Epithelial cell of prostate (primary cell): ENCODE results near the gene DIPK1A.
"Not testable (repeated sequence)": the region's sequence is repeated elsewhere in the genome, so short reads cannot be mapped to it uniquely, and the experiment has no call there.

Experiments
- DNase-seq: peaks from one replicate; pipeline ENCODE4 v3.0.0-alpha.2; 2011; ENCODE audit warnings: low read depth, low spot score
- H3K27ac ChIP-seq: fragments of 450-650 bp; 2 replicates; pipeline ENCODE4 v1.5.1; 2017; ENCODE audit warnings: mild to moderate bottlenecking

DIPK1A gene

GRCh38 chr1:92985101-92985500, 23.8 kb upstream of the DIPK1A start:
- no peak overlapping the region for H3K27ac ChIP-seq
- no peak for DNase-seq

GRCh38 chr1:92980732-92981647, 19.7 kb upstream of the DIPK1A start:
- no peak for DNase-seq
- no peak overlapping the region for H3K27ac ChIP-seq

DNA sequence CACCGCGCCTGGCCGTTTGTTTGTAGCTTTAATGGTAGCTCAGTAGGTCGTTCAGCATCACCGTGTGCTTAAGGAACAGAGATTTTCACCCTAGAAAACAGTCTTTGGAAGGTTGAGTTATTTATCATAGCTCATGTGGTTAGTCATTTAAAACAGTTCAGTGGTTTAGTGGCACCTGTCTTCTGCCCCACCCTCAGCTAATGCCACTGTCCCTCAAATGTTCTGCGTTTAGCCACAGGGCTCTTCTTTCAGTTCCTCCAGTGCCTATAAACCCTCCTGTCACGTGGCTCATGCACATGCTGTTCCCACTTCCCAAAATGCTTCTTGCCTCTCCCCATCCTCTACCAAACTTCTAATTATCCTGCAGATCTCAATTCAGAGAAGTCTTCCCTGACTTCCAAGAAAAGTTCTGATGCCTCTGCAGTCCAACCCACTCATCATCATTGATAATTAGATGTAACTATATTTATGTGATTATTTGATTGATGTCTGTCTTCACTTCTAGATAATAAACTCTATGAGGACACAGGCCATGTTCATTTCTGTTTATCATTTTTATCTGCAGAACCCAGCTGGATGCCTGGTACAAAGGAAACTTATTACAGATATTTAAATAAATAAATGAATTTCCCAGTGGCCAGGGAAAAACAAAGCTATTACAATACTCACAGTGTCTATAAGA, 14.4 kb upstream of the DIPK1A start:
- DNase-seq, result no peak
- no peak overlapping the region for H3K27ac ChIP-seq

DNA sequence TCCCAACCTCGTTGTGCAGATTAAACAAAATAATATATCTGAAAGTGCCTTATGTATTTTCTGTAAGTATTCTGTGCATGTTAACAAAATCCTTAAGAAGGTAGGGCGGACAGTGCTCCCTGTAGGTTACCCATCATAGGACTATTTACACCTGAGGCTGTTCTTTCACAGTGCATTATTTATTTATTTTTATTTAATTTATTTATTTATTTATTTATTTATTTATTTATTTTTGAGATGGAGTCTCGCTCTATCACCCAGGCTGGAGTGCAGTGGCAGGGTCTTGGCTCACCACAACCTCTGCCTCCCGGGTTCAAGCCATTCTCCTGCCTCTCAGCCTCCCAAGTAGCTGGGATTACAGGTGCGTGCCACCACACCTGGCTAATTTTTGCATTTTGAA, 12.8 kb upstream of the DIPK1A start:
- not testable (repeated sequence) for H3K27ac ChIP-seq, DNase-seq

- peak; percentile 54 for DNase-seq
- no peak overlapping the region for H3K27ac ChIP-seq
These were observed 12.1 kb upstream of the DIPK1A start for GRCh38 chr1:92973203-92973897.

DNA sequence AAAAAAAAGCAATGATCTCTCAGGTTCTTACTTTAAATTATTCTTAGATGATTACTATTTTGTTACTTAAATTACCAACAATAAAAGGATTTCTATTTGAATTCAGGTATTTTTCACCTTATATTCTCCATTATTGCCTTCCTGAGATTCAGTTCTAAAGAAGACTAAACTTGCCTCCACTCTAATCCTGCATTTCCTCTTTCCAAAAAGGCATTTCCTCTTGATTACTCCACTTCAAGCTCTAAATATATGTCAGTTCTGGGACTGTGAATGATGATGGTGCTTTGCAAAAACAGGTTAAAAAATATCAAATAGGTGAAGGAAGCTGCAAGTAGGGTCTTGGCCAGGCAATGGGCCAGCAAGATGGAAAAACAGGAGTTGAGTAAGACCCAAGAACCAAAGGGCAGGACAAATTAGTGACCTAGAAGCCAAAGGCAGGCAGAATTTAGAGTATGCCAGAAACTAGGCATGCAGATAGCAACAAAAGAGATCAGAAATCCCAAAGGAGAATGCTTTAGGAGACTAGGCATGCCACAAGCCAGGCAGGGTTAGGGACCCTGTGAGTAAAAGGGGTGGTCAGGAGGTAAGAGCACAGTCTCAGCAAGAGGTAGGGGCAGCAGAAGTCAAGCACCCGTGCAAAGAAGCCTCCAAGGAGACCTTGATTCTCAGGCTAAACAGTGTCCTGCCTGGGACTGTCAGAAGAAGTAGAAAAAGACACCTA, 11.3 kb upstream of the DIPK1A start:
- DNase-seq, result no peak
- H3K27ac ChIP-seq, result no peak overlapping the region

DNA sequence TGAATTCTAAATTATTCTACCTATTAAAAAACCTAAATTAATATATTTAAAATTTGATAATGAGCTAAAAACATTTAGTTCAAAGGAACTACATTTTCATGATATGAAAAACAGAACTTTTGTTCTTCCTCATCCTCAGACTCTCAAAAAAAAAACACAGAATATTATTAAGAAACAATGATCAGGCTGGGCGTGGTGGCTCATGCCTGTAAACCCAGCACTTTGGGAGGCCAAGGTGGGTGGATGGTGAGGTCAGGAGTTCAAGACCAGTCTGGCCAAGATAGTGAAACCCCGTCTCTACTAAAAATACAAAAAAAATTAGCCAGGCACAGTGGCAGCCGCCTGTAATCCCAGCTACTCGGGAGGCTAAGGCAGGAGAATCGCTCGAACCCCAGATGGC, 10.7 kb upstream of the DIPK1A start:
- H3K27ac ChIP-seq, DNase-seq: not testable (repeated sequence)

- no peak for DNase-seq
- no peak overlapping the region for H3K27ac ChIP-seq
These were observed 9.9 kb upstream of the DIPK1A start for GRCh38 chr1:92970990-92971689.

DNA sequence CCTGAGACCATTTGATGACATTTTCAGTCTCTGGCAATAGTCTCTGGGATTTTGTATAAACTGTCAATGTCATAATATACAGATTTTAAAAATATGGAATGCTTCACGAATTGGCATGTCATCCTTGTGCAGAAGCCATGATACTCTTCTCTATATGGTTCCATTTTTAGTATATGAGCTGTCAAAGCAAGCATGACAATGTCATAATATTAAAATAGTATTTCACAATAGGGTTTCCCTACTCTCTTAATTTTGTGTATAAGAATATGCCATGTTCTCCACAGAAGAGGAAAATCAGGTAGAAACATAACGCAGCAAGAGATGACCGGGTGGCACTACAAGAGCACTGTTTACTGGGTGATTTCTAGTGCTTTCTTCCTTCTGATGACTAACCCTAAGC, 8.3 kb upstream of the DIPK1A start:
- H3K27ac ChIP-seq, result no peak overlapping the region
- no peak for DNase-seq

DNA sequence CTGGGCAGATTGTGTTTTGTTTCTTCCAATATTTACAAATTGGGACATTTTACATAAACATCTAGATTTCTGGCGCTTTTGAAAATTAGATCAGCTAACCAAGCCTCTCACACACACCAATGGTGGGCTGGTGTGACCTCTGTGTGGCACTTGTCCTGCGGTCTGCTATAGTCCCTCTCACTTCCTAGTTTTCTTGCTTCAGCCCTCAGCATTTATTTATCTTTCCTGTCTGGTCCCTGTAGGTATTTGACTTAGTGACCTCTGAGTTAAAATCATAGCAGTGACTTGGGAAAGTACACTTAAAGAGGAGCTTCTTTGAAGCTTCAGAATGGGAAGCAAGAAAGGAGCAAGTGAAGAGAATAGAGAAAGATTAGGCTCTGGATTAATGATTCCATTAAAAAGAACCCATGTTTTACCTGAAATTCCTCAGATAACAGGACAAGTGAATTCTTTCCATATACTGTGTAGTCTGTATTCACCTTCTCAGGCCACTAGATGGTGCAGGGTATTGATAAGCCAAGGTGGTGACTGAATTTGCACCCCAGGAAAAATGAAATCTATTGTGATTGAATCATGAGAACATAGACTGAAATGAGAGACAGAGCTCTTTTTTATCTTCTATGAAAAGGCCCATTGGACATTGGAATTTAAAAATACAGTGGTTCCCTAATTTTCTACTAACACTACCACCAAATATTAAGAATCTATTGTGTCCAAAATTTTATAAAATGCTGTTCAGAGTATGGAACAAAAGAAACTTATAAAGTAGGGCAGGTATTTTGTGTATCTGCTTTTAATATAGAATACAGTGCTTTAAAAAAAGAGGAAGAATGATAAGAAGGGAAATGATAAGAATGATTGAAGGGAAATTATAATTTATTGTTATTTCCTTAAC, 7.1 kb upstream of the DIPK1A start:
- no peak for DNase-seq
- H3K27ac ChIP-seq, result no peak overlapping the region

- H3K27ac ChIP-seq, result no peak overlapping the region
- DNase-seq, result no peak
These were observed 3.7 kb upstream of the DIPK1A start for GRCh38 chr1:92964998-92965397.

GRCh38 chr1:92964316-92964715, 3.1 kb upstream of the DIPK1A start:
- no peak for DNase-seq
- H3K27ac ChIP-seq, result no peak overlapping the region

- peak; percentile 43 for DNase-seq
These were observed 862 bp upstream of the DIPK1A start for GRCh38 chr1:92961896-92962752.

DNA sequence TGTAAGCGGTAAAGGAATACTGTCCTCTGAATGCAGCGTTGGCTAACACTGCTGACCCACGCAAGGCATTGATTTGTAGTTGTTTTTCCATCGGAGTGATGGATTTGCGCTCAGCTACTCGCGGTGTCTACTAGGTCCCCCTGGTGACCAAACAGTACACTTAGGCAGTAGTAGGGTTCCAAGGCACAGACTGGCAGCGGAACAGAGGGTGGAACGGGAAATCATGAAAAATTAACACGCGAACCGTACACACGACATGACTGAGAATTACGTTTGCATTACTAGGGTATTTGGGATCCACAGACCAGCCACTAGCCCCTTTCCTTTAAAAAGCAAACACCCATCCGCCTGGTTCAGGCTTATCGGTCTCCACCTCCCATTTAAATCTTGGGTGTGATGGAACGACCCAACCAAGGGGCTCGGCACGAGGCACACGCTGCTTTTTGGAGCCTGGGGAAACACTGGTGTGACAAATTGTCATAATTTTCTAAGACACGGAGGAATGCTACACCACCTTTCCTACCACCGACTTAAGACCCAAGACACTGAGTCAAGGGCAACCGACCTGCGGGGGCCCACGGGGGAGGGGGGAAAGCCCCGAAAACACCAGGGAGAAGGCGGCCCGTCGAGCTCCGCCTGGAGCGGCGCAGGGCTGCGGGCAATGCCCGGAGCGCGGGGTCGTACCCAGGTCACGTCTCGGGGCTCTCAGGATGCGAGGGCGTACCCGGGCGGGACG, 699 bp downstream of the DIPK1A start:
- peak; percentile 49 for DNase-seq
- peak overlapping the region; percentile 67 for H3K27ac ChIP-seq

More at GRCh38 chr1:92961896-92962752, 862 bp upstream of the DIPK1A start:
- H3K27ac ChIP-seq, result peak overlapping the region; percentile 67

DNA sequence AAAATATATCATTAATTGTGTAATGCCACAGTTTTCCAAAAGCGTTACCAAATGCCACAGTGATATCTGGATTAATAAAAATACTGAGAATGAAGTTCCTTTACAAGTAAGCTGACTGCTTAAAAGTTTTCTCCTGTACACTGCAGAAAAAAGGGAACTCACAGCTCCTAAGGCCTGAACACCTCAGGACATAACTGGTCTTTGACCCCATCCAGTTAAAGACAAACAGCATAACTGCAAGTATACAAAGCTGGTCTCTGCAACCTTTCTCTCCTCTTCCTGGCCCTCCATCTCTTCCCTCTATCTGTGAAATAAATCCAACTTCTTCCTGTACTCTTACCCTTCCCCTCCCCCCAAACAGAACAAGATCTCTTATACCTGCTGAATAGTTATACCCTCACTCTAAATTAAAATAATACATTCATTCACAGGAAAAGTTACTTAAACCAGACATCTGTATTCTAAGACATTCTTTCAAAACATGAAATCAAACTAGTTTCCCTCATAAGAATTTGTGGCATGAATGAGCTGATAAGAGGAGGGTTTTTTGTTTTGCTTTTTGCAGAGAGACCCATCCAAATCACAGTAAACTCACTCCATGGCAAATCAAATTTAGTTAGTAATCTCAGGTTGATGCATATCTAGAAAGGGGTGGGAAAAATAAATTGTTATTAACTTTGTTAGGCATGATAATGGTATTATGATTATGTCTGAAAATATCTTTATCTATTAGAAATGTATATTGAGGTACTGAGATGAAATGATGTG, 2.9 kb downstream of the DIPK1A start:
- H3K27ac ChIP-seq, result no peak overlapping the region
- DNase-seq, result no peak

GRCh38 chr1:92957030-92957734, 4.1 kb downstream of the DIPK1A start:
- no peak overlapping the region for H3K27ac ChIP-seq
- no peak for DNase-seq
